Psoas muscle (tissue), 8 donors: ENCODE results near the gene TNIK. TPM values are rescaled to one million over a fixed set of nuclear protein-coding genes. Genes with fewer than 3 reads are reported as not detected.

Experiments used
- ATAC-seq, 4 donors: fragments of 200-7000 bp; cut with Tn5 transposase; one replicate each; pipeline ENCODE4 v1.9.1; 2020; ENCODE audit warnings: moderate library complexity in 3 of 4, mild to moderate bottlenecking in 2 of 4
- DNase-seq, 2 donors: peaks; one replicate each; pipeline ENCODE4 v3.0.0-alpha.2; 2020
- H3K27ac ChIP-seq: fragments of 200-600 bp; one replicate; pipeline ENCODE4 v1.8.0; 2022
- H3K27me3 ChIP-seq, 3 donors: fragments of 200-600 bp in 1 of 3; one replicate each; pipeline versions ENCODE4 v1.6.1 to v1.8.0; 2013 to 2022; ENCODE audit warnings: low read length in 2 of 3, mild to moderate bottlenecking in 2 of 3, moderate library complexity in 1 of 3; ENCODE audit not compliant: insufficient read depth in 3 of 3
- H3K36me3 ChIP-seq, 2 donors: fragments of 200-600 bp in 1 of 2; one replicate each; pipeline versions ENCODE4 v1.6.1 to v1.8.0; 2013 to 2022; ENCODE audit warnings: low read depth in 1 of 2, mild to moderate bottlenecking in 1 of 2, moderate library complexity in 1 of 2; ENCODE audit not compliant: insufficient read depth in 1 of 2
- H3K4me1 ChIP-seq: fragments of 200-600 bp; one replicate; pipeline ENCODE4 v1.8.0; 2022
- H3K4me3 ChIP-seq: fragments of 200-600 bp; one replicate; pipeline ENCODE4 v1.8.0; 2022; ENCODE audit warnings: mild to moderate bottlenecking
- H3K9me3 ChIP-seq: fragments of 200-600 bp; one replicate; pipeline ENCODE4 v1.8.0; 2022
- CTCF ChIP-seq: fragments of 200-600 bp; IDR thresholded peaks from one replicate; pipeline ENCODE4 v1.8.0; 2022; ENCODE audit warnings: antibody characterized with exemption
- WGBS, 3 donors: extraction: QIAGEN DNeasy Blood & Tissue Kit; methylation state at CpG; one replicate each; pipeline versions ENCODE4 v1.1.6 to v1.1.7; 2013; 5-methylcytosine and 5-hydroxymethylcytosine counted together
- intact Hi-C, 2 donors: fragments of 100-400 bp; cut with DNase I; formaldehyde crosslinking; loops; one replicate each; pipeline versions ENCODE4 v1.11.0 to v1.14.2; 2022
- polyA plus RNA-seq, 3 donors: library from polyadenylated mRNA; stranded (reverse); fragments of 200-250 nt; gene quantifications; one replicate each; pipeline ENCODE4 v1.2.3, GENCODE V29; 2013
- total RNA-seq, 4 donors: library from RNA; stranded (reverse); fragmentation: NEBNext Ultra II Directional in 2 of 4; extraction: Animal tissue kit (Norgen Biotek cat#: 25700) in 2 of 4; gene quantifications; one replicate each; pipeline versions ENCODE4 v1.2.1 to v1.2.4, GENCODE V29; 2021 to 2023
- donor health status: healthy with polysubstance abuse.
- donor health status: DM: no; HTN: no; CAD: no; lungs with moderate emphysema.
- donor health status: Bipolar disorder and iron deficiency.
- donor health status: healthy.
- donor health status: DM: yes; HTN: yes; CAD: no.
- donor health status: DM: no; HTN: no; CAD: no.
- donor health status: DM: no; HTN: no; CAD: no.
- donor health status: DM: yes; HTN: yes; CAD: no.

TNIK gene
- total and polyA plus RNA-seq, 7 donors = 9.9 to 32.4 (median 12.5) TPM

- TF ChIP-seq CTCF = no peak
- no peak overlapping the region for H3K27ac ChIP-seq
- H3K9me3 ChIP-seq = no peaks in the 10 kb centered on the region
- intact Hi-C loops = no loop called here
- no peak overlapping the region for H3K4me3 ChIP-seq
- no peaks in the 10 kb centered on the region for H3K4me1 ChIP-seq
- ATAC-seq (no peak), DNase-seq (no peak)
- H3K27me3 ChIP-seq = no peaks in the 10 kb centered on the region
- H3K36me3 ChIP-seq = peaks cover 8 to 57% of the 10 kb centered on the region in 2 donors
- WGBS, 3 donors = 71 to 77% (median 71%) methylated on average over 2 of the region's 2 CpGs
Observed at GRCh38 chr3:171064461-171064860, 395.7 kb downstream of the TNIK start.

- H3K27ac ChIP-seq = no peak overlapping the region
- DNase-seq (no peak), ATAC-seq (no peak)
- no peaks in the 10 kb centered on the region for H3K27me3 ChIP-seq
- H3K4me3 ChIP-seq = no peak overlapping the region
- no peaks in the 10 kb centered on the region for H3K4me1 ChIP-seq
- 97% methylated on average over 1 of the region's 1 CpG for WGBS, 3 donors
- H3K9me3 ChIP-seq = no peaks in the 10 kb centered on the region
- H3K36me3 ChIP-seq = peaks cover 8 to 34% of the 10 kb centered on the region in 2 donors
- intact Hi-C loops = no loop called here
- no peak for TF ChIP-seq CTCF
Observed at GRCh38 chr3:171061749-171062148, 398.5 kb downstream of the TNIK start.

- no peaks in the 10 kb centered on the region for H3K27me3 ChIP-seq
- TF ChIP-seq CTCF = no peak
- no peaks in the 10 kb centered on the region for H3K4me1 ChIP-seq
- ATAC-seq = no peak
- intact Hi-C loops = loop anchor here in 1 of 2 donors (10.0 kb wide), 1 partner anchor 505 kb away; no protein-coding TSS in a partner anchor
- H3K36me3 ChIP-seq = peaks cover 6 to 20% of the 10 kb centered on the region in 2 donors
- 73 to 79% (median 74%) methylated on average over 3 of the region's 3 CpGs for WGBS, 3 donors
- H3K4me3 ChIP-seq = no peak overlapping the region
- no peak for DNase-seq
- no peak overlapping the region for H3K27ac ChIP-seq
- H3K9me3 ChIP-seq = no peaks in the 10 kb centered on the region
Observed at GRCh38 chr3:171059978-171060377, 400.2 kb downstream of the TNIK start.

- intact Hi-C loops = loop anchor here in 1 of 2 donors (10.0 kb wide), 1 partner anchor 506 kb away; no protein-coding TSS in a partner anchor
- H3K9me3 ChIP-seq = no peaks in the 10 kb centered on the region
- H3K27ac ChIP-seq = no peak overlapping the region
- H3K27me3 ChIP-seq = no peaks in the 10 kb centered on the region
- TF ChIP-seq CTCF = no peak
- DNase-seq = no peak
- peaks cover 4 to 17% of the 10 kb centered on the region in 2 donors for H3K36me3 ChIP-seq
- no peak overlapping the region for H3K4me3 ChIP-seq
- ATAC-seq = no peak
- H3K4me1 ChIP-seq = no peaks in the 10 kb centered on the region
Observed at GRCh38 chr3:171058873-171059603, 401.2 kb downstream of the TNIK start.
